GM08714 (cell line): Measurements from ENCODE around the gene TMEM266.

Source experiments
- H3K4me3 ChIP-seq: fragments of 200-500 bp; sonication (Bioruptor generic); 2 replicates; pipeline ENCODE4 v1.5.1; 2014; ENCODE audit warnings: mild to moderate bottlenecking, low read length, inconsistent platforms
- ZNF274 ChIP-seq: IDR thresholded peaks from 2 replicates; pipeline ENCODE4 v1.6.1; 2012; ENCODE audit warnings: mild to moderate bottlenecking, low read depth, low read length

The TMEM266 gene

DNA sequence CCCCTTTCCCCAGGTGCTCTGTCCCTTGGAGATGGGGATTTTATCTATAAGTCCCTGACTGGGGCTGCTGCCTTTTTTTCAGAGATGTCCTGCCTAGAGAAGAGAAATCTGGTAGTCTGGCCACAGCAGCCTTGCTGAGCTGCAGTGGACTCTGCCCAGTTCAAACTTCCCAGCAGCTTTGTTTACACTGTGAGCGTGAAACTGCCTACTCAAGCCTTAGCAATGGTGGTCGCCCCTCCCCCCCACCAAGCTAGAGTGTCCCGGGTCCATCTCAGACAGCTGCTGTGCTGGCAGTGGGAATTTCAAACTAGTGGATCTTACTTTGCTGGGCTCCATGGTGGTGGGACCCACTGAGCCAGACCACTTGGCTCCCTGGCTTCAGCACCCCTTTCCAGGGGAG, 38.9 kb downstream of the TMEM266 start:
- no peak for TF ChIP-seq ZNF274

GRCh38 chr15:76099388-76099787, 39.6 kb downstream of the TMEM266 start:
- no peak for TF ChIP-seq ZNF274
- H3K4me3 ChIP-seq, result no peak overlapping the region

More for the DNA sequence above, 38.9 kb downstream of the TMEM266 start:
- no peak overlapping the region for H3K4me3 ChIP-seq

DNA sequence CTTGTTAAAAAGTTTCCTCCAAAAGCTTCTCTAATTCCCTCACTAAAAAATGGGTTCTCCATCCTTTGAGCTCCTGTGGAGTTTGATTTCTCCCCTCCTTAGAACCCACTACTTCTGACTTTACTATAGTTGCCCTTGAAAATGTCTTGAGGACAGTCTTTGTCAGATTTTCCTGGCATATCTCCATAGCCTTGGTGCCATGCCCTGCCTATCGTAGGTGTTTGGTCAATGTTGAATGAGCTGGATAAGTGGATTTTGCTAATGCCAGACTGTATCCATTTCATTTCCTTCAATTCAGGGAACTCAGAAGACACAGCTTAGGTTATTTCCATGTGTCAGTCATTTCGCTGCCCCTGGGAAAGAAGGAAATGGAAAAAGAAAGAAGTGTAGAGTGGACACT, 40.6 kb downstream of the TMEM266 start:
- no peak for TF ChIP-seq ZNF274
- no peak overlapping the region for H3K4me3 ChIP-seq

- H3K4me3 ChIP-seq, result no peak overlapping the region
- no peak for TF ChIP-seq ZNF274
Measured at GRCh38 chr15:76101655-76102054, 41.9 kb downstream of the TMEM266 start.

GRCh38 chr15:76105391-76105790, 45.6 kb downstream of the TMEM266 start:
- no peak overlapping the region for H3K4me3 ChIP-seq
- TF ChIP-seq ZNF274, result no peak

- no peak for TF ChIP-seq ZNF274
- no peak overlapping the region for H3K4me3 ChIP-seq
Measured at GRCh38 chr15:76105911-76106310, 46.1 kb downstream of the TMEM266 start.

DNA sequence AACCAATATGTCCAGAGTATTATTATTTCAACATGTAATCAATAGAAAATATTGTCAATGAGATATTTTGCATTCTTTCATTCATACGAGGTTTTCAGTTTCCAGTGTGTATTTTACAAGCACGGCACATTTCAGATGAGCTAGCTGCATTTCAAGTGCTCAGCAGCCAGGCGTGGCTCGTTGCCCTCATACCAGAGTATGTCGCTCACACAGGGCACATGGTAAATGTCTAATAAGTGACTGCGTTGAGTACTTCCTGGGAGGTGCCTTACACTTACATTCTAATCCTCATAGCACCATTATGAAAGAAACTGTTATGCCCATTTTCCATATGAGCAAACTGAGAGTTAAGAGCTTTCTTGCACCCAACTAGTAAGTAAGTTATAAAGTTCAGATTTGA, 47.4 kb downstream of the TMEM266 start:
- no peak for TF ChIP-seq ZNF274
- H3K4me3 ChIP-seq, result no peak overlapping the region

DNA sequence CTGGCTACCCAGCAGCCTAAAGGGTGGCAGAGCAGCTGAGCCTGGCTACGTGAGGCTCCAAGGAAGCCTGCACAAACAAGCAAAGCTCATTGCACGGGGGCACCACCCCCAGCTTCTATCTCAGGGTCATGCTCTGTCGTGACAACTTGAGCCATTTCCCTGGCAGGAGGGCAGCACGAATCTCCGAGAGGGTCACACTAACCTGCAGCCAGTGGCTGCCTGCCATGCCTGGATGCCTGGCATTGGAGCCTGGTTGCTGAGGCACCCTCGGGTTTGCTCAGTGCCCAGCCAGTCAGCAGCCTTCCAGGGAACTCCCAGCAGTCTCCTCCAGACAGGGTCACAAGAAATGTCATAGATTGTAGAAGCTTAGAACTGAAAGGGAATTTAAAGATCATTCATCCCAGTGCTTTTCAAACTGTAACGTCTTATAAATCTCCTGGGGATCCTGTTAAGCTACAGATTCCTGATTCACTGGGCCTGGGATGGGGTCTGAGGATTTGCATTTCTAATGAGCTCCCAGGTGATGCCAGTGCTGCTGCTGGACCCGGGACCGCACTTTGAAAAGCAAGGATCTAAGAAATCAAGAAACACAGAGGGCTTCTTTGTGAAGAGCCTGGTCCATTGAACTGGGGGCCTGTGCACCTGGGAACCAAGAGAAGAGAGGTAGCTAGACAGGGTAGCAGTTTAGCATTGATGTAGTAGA, 48.4 kb downstream of the TMEM266 start:
- H3K4me3 ChIP-seq, result no peak overlapping the region

DNA sequence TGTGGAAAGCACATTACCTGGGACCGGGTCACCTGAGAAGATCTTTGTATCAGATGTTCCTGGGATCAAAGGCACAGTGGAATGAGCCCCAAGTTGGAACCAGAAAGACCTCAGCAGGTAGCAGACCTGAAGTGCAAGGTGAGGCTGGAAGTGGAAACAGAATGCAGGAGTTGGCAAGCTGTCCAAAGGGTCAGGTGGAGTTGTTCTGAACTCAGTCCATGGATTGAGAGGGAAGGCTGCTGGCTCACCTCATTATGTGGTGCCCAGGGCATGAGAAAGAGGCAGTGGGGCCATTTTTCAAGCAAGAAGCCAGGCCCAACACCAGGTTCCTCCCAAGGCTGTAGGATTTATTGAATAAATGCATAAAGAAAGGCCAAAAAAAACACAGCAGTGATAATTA, 49.3 kb downstream of the TMEM266 start:
- no peak for TF ChIP-seq ZNF274
- no peak overlapping the region for H3K4me3 ChIP-seq

More for the DNA sequence above, 48.4 kb downstream of the TMEM266 start:
- no peak for TF ChIP-seq ZNF274

GRCh38 chr15:76114561-76114960, 54.8 kb downstream of the TMEM266 start:
- TF ChIP-seq ZNF274, result no peak
- no peak overlapping the region for H3K4me3 ChIP-seq

GRCh38 chr15:76116138-76116885, 56.5 kb downstream of the TMEM266 start:
- no peak overlapping the region for H3K4me3 ChIP-seq
- no peak for TF ChIP-seq ZNF274

DNA sequence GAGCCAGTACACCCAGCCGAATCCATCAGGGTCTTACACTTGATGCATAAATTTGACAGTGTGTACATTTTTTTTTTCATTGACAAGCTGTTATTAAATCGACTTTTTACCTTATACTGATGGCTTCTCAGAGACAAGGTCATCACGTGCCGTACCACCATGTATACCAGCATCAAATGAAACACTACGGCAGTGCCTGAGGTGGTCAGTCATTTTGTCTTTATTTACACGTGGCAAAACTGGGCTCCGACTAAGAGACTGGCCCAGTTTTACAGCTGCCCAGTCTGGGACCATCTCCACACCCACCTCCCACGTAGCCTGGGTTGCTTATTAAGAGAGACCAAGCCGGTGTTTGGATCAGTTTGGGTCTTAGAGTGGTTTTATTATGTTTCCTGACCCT, 57.4 kb downstream of the TMEM266 start:
- no peak for TF ChIP-seq ZNF274
- no peak overlapping the region for H3K4me3 ChIP-seq

DNA sequence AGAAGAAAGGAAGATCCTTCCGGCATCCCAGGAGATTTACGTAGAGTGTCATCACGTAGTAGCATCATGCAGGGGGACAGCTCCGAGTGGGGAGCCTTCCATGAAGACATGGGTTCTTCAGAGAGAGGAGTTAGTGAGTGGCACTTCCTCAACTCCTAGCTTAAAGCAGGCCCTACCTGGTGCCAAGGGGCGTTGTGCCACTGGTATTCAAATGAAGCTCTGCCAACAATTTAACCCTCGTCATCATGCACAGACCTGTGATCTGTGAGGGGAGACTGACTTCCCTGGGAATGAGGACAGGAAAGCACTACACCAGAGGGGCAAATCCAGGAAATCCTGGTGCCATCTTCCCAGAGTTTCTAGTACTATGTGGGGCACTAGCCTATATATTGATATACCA, 59.0 kb downstream of the TMEM266 start:
- H3K4me3 ChIP-seq, result no peak overlapping the region
- no peak for TF ChIP-seq ZNF274

GRCh38 chr15:76123031-76123430, 63.2 kb downstream of the TMEM266 start:
- TF ChIP-seq ZNF274, result no peak

GRCh38 chr15:76127169-76127568, 67.4 kb downstream of the TMEM266 start:
- no peak for TF ChIP-seq ZNF274
- no peak overlapping the region for H3K4me3 ChIP-seq

More at GRCh38 chr15:76123031-76123430, 63.2 kb downstream of the TMEM266 start:
- no peak overlapping the region for H3K4me3 ChIP-seq
